Measurements from ENCODE around the gene SLC2A14. TPM values are rescaled to one million over a fixed set of nuclear protein-coding genes. Genes with fewer than 3 reads are reported as not detected.
"Not testable (repeated sequence)": the region's sequence is repeated elsewhere in the genome, so short reads cannot be mapped to it uniquely, and the experiment has no call there.

Gene SLC2A14
- total RNA-seq, 1 donor from 2014 or later, result 2.8 TPM

- Mint-ChIP-seq H3K27me3 (ENCODE audit: low read depth, unreplicated experiment) (no peaks in the 10 kb centered on the region), H3K4me1 (ENCODE audit: low read depth, unreplicated experiment) (peaks cover 11% of the 10 kb centered on the region), H3K4me3 (ENCODE audit: unreplicated experiment) (no peak overlapping the region), H3K9me3 (ENCODE audit: unreplicated experiment) (no peaks in the 10 kb centered on the region), H3K36me3 (ENCODE audit: low read depth, unreplicated experiment) (no peaks in the 10 kb centered on the region), H3K27ac (ENCODE audit: unreplicated experiment) (peak overlapping the region; percentile 26)
- Histone ChIP-seq H4K20me1 (ENCODE audit: insufficient read depth, low read length) (no peaks in the 10 kb centered on the region), H3K79me2 (ENCODE audit: insufficient read depth, low read length) (no peaks in the 10 kb centered on the region), H3K9ac (ENCODE audit: low read length) (no peak overlapping the region), H3K4me1 (ENCODE audit: insufficient read depth, low read length) (no peaks in the 10 kb centered on the region), H3K4me2 (ENCODE audit: low read length) (no peak overlapping the region), H3K36me3 (ENCODE audit: insufficient read depth, low read length) (no peaks in the 10 kb centered on the region), H2AFZ (ENCODE audit: low read depth, low read length) (no peak overlapping the region), H3K27ac (ENCODE audit: low read depth, low read length) (no peak overlapping the region), H3K4me3 (ENCODE audit: insufficient read depth, low read depth, low read length) (no peak overlapping the region), H3K27me3 (ENCODE audit: insufficient read depth, low read length) (no peaks in the 10 kb centered on the region), H3K9me3 (ENCODE audit: insufficient read depth, low read depth, low read length) (no peaks in the 10 kb centered on the region)
- TF ChIP-seq CTCF (IDR thresholded peaks at IDR 0.05; ENCODE audit: insufficient read depth, low read depth, low read length) (no peak), EZH2 (IDR thresholded peaks at IDR 0.05; ENCODE audit: insufficient read depth, low read length) (no peak)
- DNase-seq (ENCODE audit: low read depth), result no peak
- FAIRE-seq, result no peak
These were observed 37.6 kb downstream of the SLC2A14 start for GRCh38 chr12:7835116-7835515.

DNA sequence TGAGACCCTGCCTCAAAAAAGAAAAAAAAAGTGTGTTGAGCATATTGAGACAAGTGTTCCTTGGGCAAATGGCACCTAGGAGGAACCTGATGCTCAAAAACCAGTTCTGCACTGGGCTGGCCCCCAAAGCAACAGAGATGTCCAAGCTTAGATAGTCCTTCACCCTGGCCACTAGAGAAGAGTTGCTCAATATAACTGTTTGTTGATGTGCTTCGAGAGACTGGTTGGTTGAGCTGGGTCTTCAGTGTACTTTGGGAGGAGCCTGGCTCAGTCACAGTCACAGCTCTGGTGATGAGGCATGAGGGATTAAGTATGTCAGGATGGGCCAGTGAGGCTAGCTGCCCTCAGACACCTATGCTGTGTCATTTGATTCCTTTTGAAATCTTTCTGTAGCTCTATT is 38.0 kb downstream of the SLC2A14 start:
- Histone ChIP-seq H4K20me1 (ENCODE audit: insufficient read depth, low read length) (no peaks in the 10 kb centered on the region), H3K79me2 (ENCODE audit: insufficient read depth, low read length) (no peaks in the 10 kb centered on the region), H3K4me1 (ENCODE audit: insufficient read depth, low read length) (no peaks in the 10 kb centered on the region), H2AFZ (ENCODE audit: low read depth, low read length) (no peak overlapping the region), H3K36me3 (ENCODE audit: insufficient read depth, low read length) (no peaks in the 10 kb centered on the region), H3K9me3 (ENCODE audit: insufficient read depth, low read depth, low read length) (no peaks in the 10 kb centered on the region), H3K4me2 (ENCODE audit: low read length) (no peak overlapping the region), H3K27me3 (ENCODE audit: insufficient read depth, low read length) (no peaks in the 10 kb centered on the region), H3K4me3 (ENCODE audit: insufficient read depth, low read depth, low read length) (no peak overlapping the region), H3K9ac (ENCODE audit: low read length) (no peak overlapping the region), H3K27ac (ENCODE audit: low read depth, low read length) (no peak overlapping the region)
- H3K9me3 Mint-ChIP-seq (ENCODE audit: unreplicated experiment), result no peaks in the 10 kb centered on the region
- peaks cover 11% of the 10 kb centered on the region for H3K4me1 Mint-ChIP-seq (ENCODE audit: low read depth, unreplicated experiment)
- H3K27me3 Mint-ChIP-seq (ENCODE audit: low read depth, unreplicated experiment), result no peaks in the 10 kb centered on the region
- no peak overlapping the region for H3K4me3 Mint-ChIP-seq (ENCODE audit: unreplicated experiment)
- FAIRE-seq (no peak), DNase-seq (ENCODE audit: low read depth) (no peak)
- TF ChIP-seq EZH2 (IDR thresholded peaks at IDR 0.05; ENCODE audit: insufficient read depth, low read length) (no peak), CTCF (IDR thresholded peaks at IDR 0.05; ENCODE audit: insufficient read depth, low read depth, low read length) (no peak)
- H3K27ac Mint-ChIP-seq (ENCODE audit: unreplicated experiment), result peak overlapping the region; percentile 26
- no peaks in the 10 kb centered on the region for H3K36me3 Mint-ChIP-seq (ENCODE audit: low read depth, unreplicated experiment)

DNA sequence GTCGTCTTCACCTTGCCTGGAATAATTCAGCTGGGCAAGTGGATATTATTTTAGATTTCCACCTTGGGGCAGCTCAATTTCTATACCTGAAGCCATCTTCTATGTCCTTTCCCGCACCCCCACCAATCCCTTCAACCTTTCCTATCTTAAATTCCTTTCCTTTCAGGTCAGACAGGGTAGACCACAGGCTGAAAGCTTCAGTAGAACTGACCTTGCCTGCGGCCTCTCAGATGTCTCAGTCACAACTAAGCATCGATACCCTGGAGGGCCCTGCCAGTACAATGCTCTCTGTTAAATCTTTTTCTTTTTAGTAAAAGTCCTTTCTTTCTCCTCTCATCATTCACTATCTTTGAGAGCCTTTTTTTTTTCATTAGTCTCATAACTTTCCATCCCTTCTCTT is 38.9 kb downstream of the SLC2A14 start:
- Histone ChIP-seq H3K27ac (ENCODE audit: low read depth, low read length) (no peak overlapping the region), H4K20me1 (ENCODE audit: insufficient read depth, low read length) (no peaks in the 10 kb centered on the region), H3K79me2 (ENCODE audit: insufficient read depth, low read length) (no peaks in the 10 kb centered on the region), H2AFZ (ENCODE audit: low read depth, low read length) (no peak overlapping the region), H3K4me3 (ENCODE audit: insufficient read depth, low read depth, low read length) (no peak overlapping the region), H3K4me1 (ENCODE audit: insufficient read depth, low read length) (no peaks in the 10 kb centered on the region), H3K4me2 (ENCODE audit: low read length) (no peak overlapping the region), H3K36me3 (ENCODE audit: insufficient read depth, low read length) (no peaks in the 10 kb centered on the region), H3K27me3 (ENCODE audit: insufficient read depth, low read length) (no peaks in the 10 kb centered on the region), H3K9me3 (ENCODE audit: insufficient read depth, low read depth, low read length) (no peaks in the 10 kb centered on the region), H3K9ac (ENCODE audit: low read length) (no peak overlapping the region)
- H3K36me3 Mint-ChIP-seq (ENCODE audit: low read depth, unreplicated experiment), result no peaks in the 10 kb centered on the region
- peaks cover 9% of the 10 kb centered on the region for H3K4me1 Mint-ChIP-seq (ENCODE audit: low read depth, unreplicated experiment)
- H3K27ac Mint-ChIP-seq (ENCODE audit: unreplicated experiment), result peak overlapping the region; percentile 58
- no peak for TF ChIP-seq CTCF (IDR thresholded peaks at IDR 0.05; ENCODE audit: insufficient read depth, low read depth, low read length)
- no peak for TF ChIP-seq EZH2 (IDR thresholded peaks at IDR 0.05; ENCODE audit: insufficient read depth, low read length)
- H3K9me3 Mint-ChIP-seq (ENCODE audit: unreplicated experiment), result no peaks in the 10 kb centered on the region
- H3K27me3 Mint-ChIP-seq (ENCODE audit: low read depth, unreplicated experiment), result no peaks in the 10 kb centered on the region
- no peak overlapping the region for H3K4me3 Mint-ChIP-seq (ENCODE audit: unreplicated experiment)
- DNase-seq (ENCODE audit: low read depth), result no peak
- FAIRE-seq, result no peak

GRCh38 chr12:7833201-7833600 is 39.5 kb downstream of the SLC2A14 start:
- H3K4me1 Mint-ChIP-seq (ENCODE audit: low read depth, unreplicated experiment); H2AFZ ChIP-seq (ENCODE audit: low read depth, low read length); H3K4me3 Mint-ChIP-seq (ENCODE audit: unreplicated experiment); H3K9me3 ChIP-seq (ENCODE audit: insufficient read depth, low read depth, low read length); H4K20me1 ChIP-seq (ENCODE audit: insufficient read depth, low read length); DNase-seq (ENCODE audit: low read depth); H3K27me3 Mint-ChIP-seq (ENCODE audit: low read depth, unreplicated experiment); H3K27ac ChIP-seq (ENCODE audit: low read depth, low read length); H3K36me3 ChIP-seq (ENCODE audit: insufficient read depth, low read length); H3K36me3 Mint-ChIP-seq (ENCODE audit: low read depth, unreplicated experiment); H3K27ac Mint-ChIP-seq (ENCODE audit: unreplicated experiment); H3K27me3 ChIP-seq (ENCODE audit: insufficient read depth, low read length); H3K4me2 ChIP-seq (ENCODE audit: low read length); H3K4me3 ChIP-seq (ENCODE audit: insufficient read depth, low read depth, low read length); H3K79me2 ChIP-seq (ENCODE audit: insufficient read depth, low read length); H3K9ac ChIP-seq (ENCODE audit: low read length); H3K4me1 ChIP-seq (ENCODE audit: insufficient read depth, low read length); FAIRE-seq; H3K9me3 Mint-ChIP-seq (ENCODE audit: unreplicated experiment): not testable (repeated sequence)
